IMR-90 (cell line): ENCODE results near the gene DICER1. TPM values are rescaled to one million over a fixed set of nuclear protein-coding genes. Genes with fewer than 3 reads are reported as not detected.

ENCODE experiments used
- ATAC-seq: fragments of 200-7000 bp; cut with Tn5 transposase; 2 replicates; pipeline ENCODE4 v1.9.1; 2020; ENCODE audit warnings: low read depth, mild to moderate bottlenecking, moderate library complexity
- BruUV-seq: library from RNA; stranded (reverse); fragments of 400-500 nt; replicated peaks from 2 replicates; lab custom pipeline; 2021; lab: Mats Ljungman, UMichigan
- CTCF ChIA-PET: fragments of 300-600 bp; formaldehyde crosslinking; extraction: SDS; loops from one replicate; lab custom pipeline; 2021; ENCODE audit warnings: antibody characterized with exemption; lab: Yijun Ruan, JAX
- POLR2A ChIA-PET: fragments of 300-600 bp; sonication (Branson Sonifier 250); formaldehyde crosslinking; loops from one replicate; lab custom pipeline; 2022; ENCODE audit warnings: antibody characterized with exemption; ENCODE audit not compliant: unreplicated experiment; lab: Charles Lee
- DNase-seq: peaks from one replicate; pipeline ENCODE4 v3.0.0; 2013
- H2AFZ ChIP-seq: replicated peaks from 2 replicates; pipeline ENCODE3; 2013; ENCODE audit warnings: low read length, mild to moderate bottlenecking; ENCODE audit not compliant: poor library complexity
- H2AK5ac ChIP-seq: 2 replicates; pipeline ENCODE4 v1.6.1; 2013; ENCODE audit warnings: low read depth, low read length, inconsistent platforms
- H2AK9ac ChIP-seq: replicated peaks from 2 replicates; pipeline ENCODE3; 2013; ENCODE audit warnings: mild to moderate bottlenecking, low read depth, low read length, moderate library complexity; ENCODE audit not compliant: poor library complexity
- H2BK120ac ChIP-seq: 2 replicates; pipeline ENCODE4 v1.6.1; 2013; ENCODE audit warnings: low read depth, low read length, inconsistent platforms
- H2BK15ac ChIP-seq: 3 replicates; pipeline ENCODE4 v1.6.1; 2013; ENCODE audit warnings: low read depth, low read length, inconsistent platforms
- H2BK20ac ChIP-seq: 2 replicates; pipeline ENCODE4 v1.6.1; 2013; ENCODE audit warnings: low read depth, mild to moderate bottlenecking, inconsistent platforms, low read length, moderate library complexity
- H2BK5ac ChIP-seq: 2 replicates; pipeline ENCODE4 v1.6.1; 2013; ENCODE audit warnings: mild to moderate bottlenecking, low read depth, low read length, inconsistent platforms; ENCODE audit not compliant: poor library complexity, severe bottlenecking
- H3K14ac ChIP-seq: replicated peaks from 2 replicates; pipeline ENCODE4 v1.6.1; 2013; ENCODE audit warnings: low read depth, low read length, inconsistent platforms
- H3K18ac ChIP-seq: 2 replicates; pipeline ENCODE4 v1.6.1; 2013; ENCODE audit warnings: low read depth, low read length, control low read depth
- H3K23ac ChIP-seq: 2 replicates; pipeline ENCODE4 v1.6.1; 2013; ENCODE audit warnings: low read depth, low read length, inconsistent platforms
- H3K27ac ChIP-seq: 2 replicates; pipeline ENCODE4 v1.5.1; 2013; ENCODE audit warnings: mild to moderate bottlenecking, control low read depth, low read length; ENCODE audit not compliant: insufficient read depth
- H3K27me3 ChIP-seq: 2 replicates; pipeline ENCODE4 v1.6.1; 2013; ENCODE audit warnings: low read length; ENCODE audit not compliant: control insufficient read depth, insufficient read depth
- H3K36me3 ChIP-seq: 2 replicates; pipeline ENCODE4 v1.6.1; 2013; ENCODE audit warnings: low read length, mixed read lengths; ENCODE audit not compliant: control insufficient read depth, insufficient read depth
- H3K4ac ChIP-seq: 2 replicates; pipeline ENCODE4 v1.6.1; 2013; ENCODE audit warnings: low read depth, low read length, inconsistent platforms
- H3K4me1 ChIP-seq: 2 replicates; pipeline ENCODE4 v1.6.1; 2013; ENCODE audit warnings: low read length, mixed read lengths; ENCODE audit not compliant: control insufficient read depth, insufficient read depth
- H3K4me2 ChIP-seq: 2 replicates; pipeline ENCODE4 v1.6.1; 2013; ENCODE audit warnings: low read depth, mild to moderate bottlenecking, control low read depth, low read length, moderate library complexity
- H3K4me3 ChIP-seq: 2 replicates; pipeline ENCODE4 v1.5.1; 2013; ENCODE audit warnings: low read depth, mild to moderate bottlenecking, control low read depth, low read length, moderate library complexity; ENCODE audit not compliant: insufficient read depth
- H3K56ac ChIP-seq: 2 replicates; pipeline ENCODE4 v1.6.1; 2013; ENCODE audit warnings: low read length, inconsistent platforms; ENCODE audit not compliant: insufficient read depth; ENCODE audit errors: extremely low read depth
- H3K79me1 ChIP-seq, 2 experiments: 2 replicates each; pipeline ENCODE4 v1.6.1; 2013; ENCODE audit warnings: low read length in 2 of 2, inconsistent platforms in 1 of 2, low read depth in 1 of 2
- H3K9ac ChIP-seq: 2 replicates; pipeline ENCODE4 v1.6.1; 2013; ENCODE audit warnings: low read depth, low read length, control low read depth
- H3K9me1 ChIP-seq: 2 replicates; pipeline ENCODE4 v1.6.1; 2013; ENCODE audit warnings: low read length, inconsistent platforms; ENCODE audit not compliant: insufficient read depth
- H3K9me3 ChIP-seq: 2 replicates; pipeline ENCODE4 v1.6.1; 2013; ENCODE audit warnings: low read length; ENCODE audit not compliant: control insufficient read depth, insufficient read depth
- H4K20me1 ChIP-seq: 2 replicates; pipeline ENCODE4 v1.6.1; 2013; ENCODE audit warnings: low read length, inconsistent platforms; ENCODE audit not compliant: insufficient read depth
- H4K5ac ChIP-seq: 2 replicates; pipeline ENCODE4 v1.6.1; 2013; ENCODE audit warnings: mild to moderate bottlenecking, low read depth, low read length, control low read depth
- H4K8ac ChIP-seq, 2 experiments: 2 replicates each; pipeline ENCODE4 v1.6.1; 2013; ENCODE audit warnings: low read depth in 2 of 2, low read length in 2 of 2, control low read depth in 1 of 2, inconsistent platforms in 1 of 2
- H4K91ac ChIP-seq: 2 replicates; pipeline ENCODE4 v1.6.1; 2013; ENCODE audit warnings: low read depth, low read length, inconsistent platforms; ENCODE audit not compliant: insufficient read depth
- BHLHE40 ChIP-seq: fragments of 150-350 bp; IDR thresholded peaks from 2 replicates; pipeline ENCODE4 v1.6.1; 2016; ENCODE audit warnings: mild to moderate bottlenecking, low read depth, low read length
- ELK1 ChIP-seq: fragments of 150-350 bp; IDR thresholded peaks from 2 replicates; pipeline ENCODE4 v1.6.1; 2016; ENCODE audit warnings: low read depth, mild to moderate bottlenecking, low read length, moderate library complexity, borderline replicate concordance
- MXI1 ChIP-seq: IDR thresholded peaks from 2 replicates; pipeline ENCODE4 v1.6.1; 2012; ENCODE audit warnings: low read depth, mild to moderate bottlenecking, low read length, moderate library complexity, borderline replicate concordance
- NFE2L2 ChIP-seq: fragments of 150-350 bp; IDR thresholded peaks from 2 replicates; pipeline ENCODE4 v1.6.1; 2016; ENCODE audit warnings: low read depth, mild to moderate bottlenecking, low read length
- POLR2A ChIP-seq: IDR thresholded peaks from 2 replicates; pipeline ENCODE4 v1.6.1; 2012; ENCODE audit warnings: mild to moderate bottlenecking, low read depth, low read length
- RAD21 ChIP-seq: IDR thresholded peaks from 2 replicates; pipeline ENCODE4 v1.6.1; 2012; ENCODE audit warnings: low read length, improper control_type of control experiment
- RCOR1 ChIP-seq: IDR thresholded peaks from 2 replicates; pipeline ENCODE4 v1.6.1; 2012; ENCODE audit warnings: mild to moderate bottlenecking, low read length, improper control_type of control experiment; ENCODE audit not compliant: insufficient replicate concordance
- RFX5 ChIP-seq: IDR thresholded peaks from 2 replicates; pipeline ENCODE4 v1.8.0; 2012; ENCODE audit warnings: low read depth, mild to moderate bottlenecking, low read length, moderate library complexity
- SMC3 ChIP-seq: fragments of 150-350 bp; IDR thresholded peaks from 2 replicates; pipeline ENCODE4 v1.6.1; 2016; ENCODE audit warnings: low read depth, mild to moderate bottlenecking, antibody characterized with exemption, low read length, moderate library complexity
- WGBS, 2 experiments: methylation state at CpG; one replicate each; pipeline versions ENCODE4 v1.1.5 to v1.1.7; 2013; ENCODE audit warnings: missing lambda C conversion rate in 2 of 2; ENCODE audit not compliant: insufficient read length in 1 of 2; ENCODE audit errors: extremely low coverage in 2 of 2; 5-methylcytosine and 5-hydroxymethylcytosine counted together
- dilution Hi-C: fragments of 300-500 bp; cut with HindIII; formaldehyde crosslinking; loops from one replicate; pipeline ENCODE4 v1.14.3; 2018; ENCODE audit warnings: low sequenced_read_pairs; ENCODE audit not compliant: unreplicated experiment
- in situ Hi-C: fragments of 300-500 bp; cut with MboI; formaldehyde crosslinking; loops from 3 replicates; pipeline ENCODE4 v1.14.3; 2019; ENCODE audit warnings: low sequenced_read_pairs, inconsistent platforms, mixed read lengths
- intact Hi-C: fragments of 100-400 bp; cut with micrococcal nuclease; formaldehyde crosslinking; loops from 2 replicates; pipeline ENCODE4 v1.10.0; 2022
- polyA plus RNA-seq, 3 experiments: library from polyadenylated mRNA; depleted of rRNA; stranded (reverse); fragments of >200 nt; gene quantifications; 2 replicates each; pipeline ENCODE4 v1.2.3, GENCODE V29; 2012; ENCODE audit warnings: low replicate concordance in 1 of 3
- total RNA-seq: library from RNA; depleted of rRNA; stranded (reverse); fragments of >200 nt; gene quantifications from 2 replicates; pipeline ENCODE4 v1.2.3, GENCODE V29; 2012

The DICER1 gene
- total and polyA plus RNA-seq, 2 of the 4 experiments (the other 2 are of a cell fraction) = 9.7 to 49.5 TPM

- H4K8ac ChIP-seq = no peak overlapping the region
- no peak overlapping the region for H3K56ac ChIP-seq
- no peak overlapping the region for H4K91ac ChIP-seq
- DNase-seq (no peak), ATAC-seq (no peak)
- no peak overlapping the region for H3K14ac ChIP-seq
- no peaks in the 10 kb centered on the region for H3K27me3 ChIP-seq
- no peak overlapping the region for H3K4me3 ChIP-seq
- intact Hi-C loops = no loop called here
- no peak overlapping the region for H2AK9ac ChIP-seq
- H2AFZ ChIP-seq = no peak overlapping the region
- no peak overlapping the region for H2BK15ac ChIP-seq
- no peak overlapping the region for H2BK20ac ChIP-seq
- no peak overlapping the region for H4K5ac ChIP-seq
- H2BK5ac ChIP-seq = no peak overlapping the region
- peaks cover 19 to 64% of the 10 kb centered on the region in 2 experiments for H3K79me1 ChIP-seq
- dilution Hi-C loops = no loop called here
- no peak for TF ChIP-seq ELK1
- TF ChIP-seq POLR2A = no peak
- TF ChIP-seq RAD21 = no peak
- TF ChIP-seq NFE2L2 = no peak
- no peak for TF ChIP-seq RFX5
- no peak for TF ChIP-seq BHLHE40
- no peak for TF ChIP-seq SMC3
- TF ChIP-seq RCOR1 = no peak
- no peak for TF ChIP-seq MXI1
- ChIA-PET CTCF (no interaction called here), POLR2A (no interaction called here)
- H3K9me3 ChIP-seq = no peaks in the 10 kb centered on the region; the same call in 1 of the 2 replicates
- 100% methylated on average over 1 of the region's 2 CpGs; no CpG with 5 or more reads in 1 of the 2 experiments for WGBS, 2 experiments
- no peak overlapping the region for H2AK5ac ChIP-seq
- no peak overlapping the region for H3K18ac ChIP-seq
- peaks cover 38% of the 10 kb centered on the region for H4K20me1 ChIP-seq
- H3K4ac ChIP-seq = no peak overlapping the region
- no peak overlapping the region for H3K4me2 ChIP-seq
- in situ Hi-C loops = loop anchor here (25.0 kb wide), 1 partner anchor 367 kb away; the partner anchor contains the start of gene SYNE3
- no peak overlapping the region for H3K23ac ChIP-seq
- H3K9me1 ChIP-seq = peaks cover 5% of the 10 kb centered on the region
- no peak overlapping the region for H3K27ac ChIP-seq
- no peaks in the 10 kb centered on the region; the same call in 1 of the 2 replicates for H3K36me3 ChIP-seq
- BruUV-seq = no TSS peak
- no peak overlapping the region for H3K9ac ChIP-seq
- no peak overlapping the region for H2BK120ac ChIP-seq
- peaks cover 5% of the 10 kb centered on the region for H3K4me1 ChIP-seq
Observed at GRCh38 chr14:95144849-95145248, 12.5 kb downstream of the DICER1 start.
